SK-N-SH treated with all-trans-retinoic acid at 6 μM for 48 hours (cell line): ENCODE data around the gene APOO.

Experiments
- CREB5 ChIP-seq: fragments of 250-450 bp; sonication (Bioruptor Pico); IDR thresholded peaks from 2 replicates; pipeline ENCODE4 v1.5.1; 2020; ENCODE audit warnings: low read depth, mild to moderate bottlenecking, moderate library complexity
- CSDC2 ChIP-seq: fragments of 250-450 bp; sonication (Bioruptor Pico); IDR thresholded peaks from 2 replicates; pipeline ENCODE4 v1.5.0; 2020; ENCODE audit warnings: mild to moderate bottlenecking, moderate library complexity
- PATZ1 ChIP-seq: fragments of 250-450 bp; sonication (Bioruptor Pico); IDR thresholded peaks from 2 replicates; pipeline ENCODE4 v1.8.0; 2020; ENCODE audit warnings: mild to moderate bottlenecking, moderate library complexity, borderline replicate concordance
- POU6F1 ChIP-seq: fragments of 250-450 bp; sonication (Bioruptor Pico); IDR thresholded peaks from 2 replicates; pipeline ENCODE4 v1.8.0; 2021; ENCODE audit warnings: low read depth, mild to moderate bottlenecking, moderate library complexity, borderline replicate concordance

- TF ChIP-seq CSDC2 (CRISPR knock-in tag) (no peak), PATZ1 (no peak), POU6F1 (no peak), CREB5 (no peak)
Observed at GRCh38 chrX:23854945-23855344, 52.8 kb downstream of the APOO start.
